CD4-positive, alpha-beta T cell treated with Interleukin-2 at 100 ng/mL for 4 hours (primary cell): ENCODE measurements around the gene MMD2.
"Not testable (repeated sequence)": the region's sequence is repeated elsewhere in the genome, so short reads cannot be mapped to it uniquely, and the experiment has no call there.

Source experiments
- DNase-seq: peaks from one replicate; pipeline ENCODE4 v3.0.0-alpha.2; 2020; ENCODE audit warnings: low spot score

Gene MMD2, protein sequence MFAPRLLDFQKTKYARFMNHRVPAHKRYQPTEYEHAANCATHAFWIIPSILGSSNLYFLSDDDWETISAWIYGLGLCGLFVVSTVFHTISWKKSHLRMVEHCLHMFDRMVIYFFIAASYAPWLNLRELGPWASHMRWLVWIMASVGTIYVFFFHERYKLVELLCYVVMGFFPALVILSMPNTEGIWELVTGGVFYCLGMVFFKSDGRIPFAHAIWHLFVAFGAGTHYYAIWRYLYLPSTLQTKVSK

DNA sequence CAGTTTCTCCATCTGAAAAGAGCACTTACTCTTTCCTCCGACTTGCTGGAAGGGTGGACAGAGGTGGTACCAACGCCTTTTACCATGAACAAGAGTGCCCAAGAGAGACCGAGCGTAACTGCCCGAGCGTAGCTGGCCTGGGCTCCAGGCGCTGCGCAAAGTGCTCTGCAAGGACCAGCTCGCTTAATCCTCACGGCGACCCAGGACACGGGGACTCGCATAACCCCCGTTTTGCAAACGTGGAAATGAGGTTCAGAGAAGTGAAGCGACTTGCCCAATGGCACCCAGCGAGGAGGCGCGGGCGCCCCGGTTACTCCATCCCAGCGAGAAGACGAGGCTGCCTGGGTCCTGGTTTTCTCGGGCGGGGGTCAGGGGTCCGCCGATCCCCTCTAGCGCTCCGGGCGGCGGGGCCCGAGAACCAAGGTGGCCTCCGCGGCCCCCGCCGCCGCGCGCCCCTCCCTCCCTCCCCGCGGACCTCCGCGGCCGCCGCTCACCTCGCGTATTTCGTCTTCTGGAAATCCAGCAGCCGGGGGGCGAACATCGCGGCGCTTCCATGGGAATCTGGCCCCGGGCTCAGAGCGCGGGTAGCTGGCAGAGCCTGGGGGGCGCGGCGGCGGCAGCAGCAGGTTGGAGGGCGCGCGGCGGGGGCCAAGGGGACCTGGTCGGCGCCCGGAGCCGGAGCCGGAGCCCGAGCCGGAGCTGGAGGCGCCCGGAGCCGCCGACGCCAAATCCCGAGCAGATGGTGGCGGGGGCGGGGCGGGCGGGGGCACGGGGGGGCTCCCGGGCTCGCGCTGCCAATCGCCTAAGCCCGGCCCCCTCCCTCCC lies at the start of gene MMD2:
TSS of gene MMD2 (minus strand) at position 711 of the 825 bp plus-strand sequence. CDS start at position 541, 170 bp downstream.
- no peak for DNase-seq

DNA sequence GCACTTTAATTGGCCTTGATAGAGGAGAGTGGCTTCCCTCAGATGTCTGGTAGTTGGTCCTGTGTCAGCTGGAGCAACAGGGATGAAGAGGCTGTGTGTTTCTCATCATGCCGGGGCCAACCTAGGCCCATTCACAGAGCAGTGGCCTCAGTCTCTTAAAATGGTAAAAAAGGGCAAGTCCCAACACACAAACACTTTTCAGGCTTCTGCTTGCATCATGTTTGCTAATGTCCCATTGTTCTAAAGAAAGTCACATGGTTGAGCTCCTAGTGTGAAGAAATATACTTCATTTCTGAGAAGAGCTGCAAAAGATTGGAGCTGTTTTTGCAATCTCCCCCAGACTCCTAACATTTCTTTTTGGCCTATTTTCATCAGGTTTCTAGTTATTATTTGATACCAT lies 46.1 kb upstream of the MMD2 start:
- no peak for DNase-seq

DNA sequence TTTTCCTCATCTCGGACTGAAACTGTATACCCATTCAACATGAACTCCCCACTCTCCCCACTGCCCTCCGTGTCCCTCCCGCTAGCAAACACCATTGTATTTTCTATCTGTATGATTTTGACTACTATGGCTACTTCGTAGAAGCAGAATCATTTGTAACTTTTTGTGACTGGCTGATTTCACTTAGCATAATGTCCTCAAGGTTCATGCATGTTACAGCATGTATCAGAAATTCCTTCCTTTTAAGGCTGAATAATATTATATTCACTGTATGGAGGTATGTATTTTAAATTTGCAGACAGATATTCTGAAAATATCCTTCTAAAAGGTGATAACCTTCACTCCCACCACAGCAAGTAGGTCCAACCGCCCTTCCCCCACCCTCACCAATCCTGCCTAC lies 42.9 kb upstream of the MMD2 start:
- no peak for DNase-seq

DNA sequence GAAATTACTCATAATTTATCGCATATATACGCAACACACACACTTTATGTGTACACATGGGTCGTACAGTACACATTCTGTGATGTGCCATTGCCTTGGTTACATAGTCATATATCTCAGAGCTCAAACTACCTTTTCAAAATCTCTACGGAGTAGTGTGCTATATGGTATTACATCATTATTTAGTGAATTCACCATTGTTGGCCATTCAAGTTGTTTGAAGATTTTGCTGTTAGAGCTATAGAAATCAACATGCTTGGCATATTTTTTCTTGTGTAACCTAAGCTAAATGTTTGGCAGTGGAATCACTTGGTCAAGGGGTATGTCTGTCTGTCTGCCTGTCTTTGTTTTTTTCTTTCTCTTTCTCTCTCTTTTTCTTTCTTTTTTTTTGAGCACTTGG lies 42.0 kb upstream of the MMD2 start:
- DNase-seq: no peak

DNA sequence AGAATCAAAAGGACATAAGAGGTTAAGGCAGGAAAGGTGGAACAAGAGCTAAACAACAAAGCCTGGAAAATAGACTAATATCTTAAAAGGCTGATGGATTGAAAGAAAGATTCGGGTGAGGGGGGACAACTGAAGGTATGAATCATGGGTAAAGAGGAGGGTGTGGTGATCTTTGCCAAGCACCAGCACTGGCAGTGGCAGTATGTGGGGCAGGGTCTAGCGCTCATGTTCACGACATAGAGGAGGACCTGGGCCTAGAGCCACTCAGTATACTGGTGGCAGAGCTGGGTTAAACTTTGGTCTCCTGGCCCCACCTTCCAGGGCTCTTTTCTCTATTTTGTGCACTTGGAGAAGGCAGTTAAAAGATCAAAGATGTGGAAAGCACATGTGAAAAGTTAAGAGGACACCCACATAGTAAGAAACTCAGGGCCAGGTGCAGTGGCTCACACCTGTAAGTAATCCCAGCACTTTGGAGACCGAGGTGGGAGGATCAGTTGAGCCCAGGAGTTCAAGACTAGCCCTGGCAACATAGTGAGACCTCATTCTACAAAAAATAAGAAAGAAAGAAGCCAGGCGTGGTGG lies 40.5 kb upstream of the MMD2 start:
- no peak for DNase-seq

DNA sequence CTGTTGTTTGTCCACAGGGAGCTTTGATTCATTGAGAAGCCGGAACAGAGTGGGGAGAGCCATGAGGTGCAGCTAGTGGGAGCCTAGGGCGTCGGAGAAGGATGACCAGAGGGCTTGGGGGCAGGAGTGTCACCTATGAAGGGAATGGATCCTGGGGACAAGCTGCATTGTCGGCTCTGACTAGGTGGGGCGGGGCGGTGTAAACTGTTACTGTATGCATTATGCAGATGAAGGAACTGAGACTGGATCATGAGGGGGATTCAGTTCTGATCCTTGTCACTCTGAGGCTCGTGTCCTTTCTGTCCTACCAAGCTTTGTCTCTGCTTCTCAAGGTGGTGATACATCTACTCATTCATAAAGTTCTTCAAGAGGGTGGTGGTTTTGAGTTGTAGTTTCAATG lies 39.9 kb upstream of the MMD2 start:
- DNase-seq: no peak

DNA sequence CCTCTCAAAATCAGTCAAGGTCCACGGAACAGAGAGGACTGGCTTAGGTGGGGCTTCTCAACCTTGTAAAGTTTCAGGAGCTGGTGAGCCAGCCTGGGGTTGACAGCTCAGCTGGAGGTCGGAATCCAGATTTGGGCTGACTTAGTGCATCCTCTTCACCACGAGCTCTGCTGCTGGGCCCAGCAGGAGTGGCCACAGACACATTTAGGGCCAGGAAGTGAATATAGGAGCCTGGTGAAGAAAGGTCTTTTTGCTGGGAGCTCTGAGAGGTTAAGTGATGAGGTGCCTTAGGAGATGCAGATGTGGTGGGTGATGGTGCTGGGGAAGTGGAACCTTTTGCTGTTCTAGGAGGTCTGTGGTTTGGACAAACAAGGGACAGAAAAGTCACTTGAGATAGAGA lies 39.3 kb upstream of the MMD2 start:
- DNase-seq: no peak

DNA sequence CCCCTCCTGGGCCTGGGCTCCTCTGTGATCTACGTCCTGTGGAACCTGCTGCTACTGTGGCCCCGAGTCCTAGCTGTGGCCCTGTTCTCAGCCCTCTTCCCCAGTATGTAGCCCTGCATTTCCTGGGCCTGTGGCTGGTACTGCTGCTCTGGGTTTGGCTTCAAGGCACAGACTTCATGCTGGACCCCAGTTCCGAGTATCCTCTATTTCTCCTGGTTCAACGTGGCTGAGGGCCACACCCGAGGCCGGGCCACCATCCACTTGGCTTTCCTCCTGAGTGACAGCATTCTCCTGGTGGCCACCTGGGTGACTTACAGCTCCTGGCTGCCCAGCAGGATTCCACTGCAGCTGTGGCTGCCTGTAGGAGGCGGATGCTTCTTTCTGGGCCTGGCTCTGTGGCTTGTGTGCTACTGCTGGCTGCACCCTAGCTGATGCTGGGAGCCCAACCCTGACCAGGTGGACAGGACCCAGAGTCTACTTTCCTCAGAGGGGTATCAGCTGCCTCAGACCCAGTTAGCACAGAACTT lies 37.8 kb upstream of the MMD2 start:
- no peak for DNase-seq

DNA sequence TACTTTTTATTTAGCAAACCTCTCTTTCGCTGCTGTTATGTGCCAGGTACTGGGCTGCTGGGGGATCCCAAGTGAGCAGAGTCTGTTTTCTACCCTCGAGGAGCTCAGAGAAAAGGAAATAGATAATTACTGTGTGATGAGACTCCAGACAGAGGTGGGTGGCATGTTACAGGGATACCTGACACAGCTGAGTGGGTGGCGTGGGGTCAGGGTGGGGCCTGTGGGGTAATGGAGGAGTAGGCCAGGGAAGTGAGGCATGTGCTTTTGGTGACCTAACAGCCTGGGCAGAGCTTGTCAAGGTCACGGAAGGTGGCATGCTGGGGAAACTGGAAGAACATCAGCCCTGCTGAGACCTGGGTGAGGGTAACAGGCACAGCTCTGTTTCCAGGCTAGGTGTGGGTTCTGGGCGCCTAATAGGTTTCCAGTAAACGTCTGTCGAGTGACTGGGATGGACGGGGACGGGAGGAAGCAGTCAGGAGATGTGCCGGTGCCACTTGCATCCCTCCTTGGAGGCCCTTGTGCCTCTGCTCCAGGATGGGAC lies 36.5 kb upstream of the MMD2 start:
- no peak for DNase-seq

DNA sequence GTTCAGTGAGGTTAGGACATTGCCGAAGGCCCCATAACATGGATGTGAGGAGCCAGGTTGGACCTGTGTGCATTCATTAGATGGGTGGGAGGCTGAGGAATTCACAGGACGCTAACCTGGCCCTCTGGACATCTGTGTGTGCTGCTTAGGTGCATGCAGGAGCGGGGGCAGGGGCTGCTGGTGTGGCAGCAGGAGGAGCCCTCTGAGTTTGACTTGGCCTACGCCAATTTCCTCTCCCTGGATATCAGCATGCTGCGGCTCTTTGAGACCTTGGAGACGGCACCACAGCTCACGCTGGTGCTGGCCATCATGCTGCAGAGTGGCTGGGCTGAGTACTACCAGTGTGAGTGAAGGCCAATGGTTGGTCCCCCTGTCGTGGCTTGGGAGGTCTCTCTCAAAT lies 34.5 kb upstream of the MMD2 start:
- DNase-seq: no peak

DNA sequence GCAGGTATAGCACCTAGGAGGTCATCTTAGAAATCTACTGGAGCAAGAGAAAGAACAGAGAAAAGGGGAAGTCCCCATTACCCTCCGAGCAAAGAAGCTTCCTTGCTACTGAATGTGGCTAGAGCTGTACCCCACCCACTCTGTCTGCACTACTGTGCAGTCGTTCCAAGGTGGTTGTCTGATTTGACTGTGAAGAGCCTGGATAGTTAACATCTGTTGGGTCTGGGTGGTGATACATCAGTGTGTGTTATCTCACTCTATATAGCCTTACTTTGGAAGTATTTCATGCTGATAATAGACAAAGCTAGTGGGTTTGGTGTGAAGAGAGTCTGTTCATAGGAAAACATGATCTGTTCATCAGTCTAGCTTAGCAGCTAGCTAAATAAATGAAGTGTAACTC lies 23.8 kb upstream of the MMD2 start:
- DNase-seq: not testable (repeated sequence)

DNA sequence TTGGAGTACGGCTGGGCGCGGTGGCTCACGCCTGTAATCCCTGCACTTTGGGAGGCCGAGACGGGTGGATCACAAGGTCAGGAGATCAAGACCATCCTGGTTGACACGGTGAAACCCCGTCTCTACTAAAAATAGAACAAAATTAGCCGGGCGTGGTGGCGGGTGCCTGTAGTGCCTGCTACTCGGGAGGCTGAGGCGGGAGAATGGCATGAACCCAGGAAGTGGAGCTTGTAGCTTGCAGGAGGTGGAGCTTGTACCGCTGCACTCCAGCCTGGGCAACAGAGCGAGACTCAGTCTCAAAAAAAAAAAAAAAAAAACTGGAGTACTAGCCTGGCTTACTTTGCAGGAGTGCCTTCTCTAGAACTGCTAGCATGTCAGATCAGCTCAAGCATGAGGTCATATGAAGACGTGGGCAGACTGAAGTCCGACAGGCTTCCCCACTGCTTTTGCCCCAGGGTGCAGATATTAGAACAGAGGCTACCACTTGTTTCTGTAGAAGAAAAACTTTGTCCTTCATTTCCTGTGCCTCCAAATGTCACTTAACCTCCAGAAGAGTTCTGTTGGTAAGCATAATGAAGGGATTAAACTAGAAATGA lies 22.4 kb upstream of the MMD2 start:
- not testable (repeated sequence) for DNase-seq

DNA sequence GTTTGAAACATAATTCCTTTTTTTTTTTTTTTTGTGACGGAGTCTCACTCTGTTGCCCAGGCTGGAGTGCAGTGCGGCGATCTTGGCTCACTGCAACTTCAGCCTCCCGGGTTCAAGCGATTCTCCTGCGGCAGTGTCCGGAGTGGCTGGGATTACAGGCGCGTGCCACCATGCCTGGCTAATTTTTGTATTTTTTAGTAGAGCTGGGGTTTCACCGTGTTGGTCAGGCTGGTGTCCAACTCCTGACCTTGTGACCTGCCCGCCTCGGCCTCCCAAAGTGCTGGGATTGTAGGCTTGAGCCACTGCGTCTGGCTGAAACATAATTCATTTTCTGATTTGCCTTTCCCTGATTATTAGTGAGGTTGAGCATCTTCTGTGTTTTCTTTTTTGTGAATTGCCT lies 16.6 kb upstream of the MMD2 start:
- not testable (repeated sequence) for DNase-seq

DNA sequence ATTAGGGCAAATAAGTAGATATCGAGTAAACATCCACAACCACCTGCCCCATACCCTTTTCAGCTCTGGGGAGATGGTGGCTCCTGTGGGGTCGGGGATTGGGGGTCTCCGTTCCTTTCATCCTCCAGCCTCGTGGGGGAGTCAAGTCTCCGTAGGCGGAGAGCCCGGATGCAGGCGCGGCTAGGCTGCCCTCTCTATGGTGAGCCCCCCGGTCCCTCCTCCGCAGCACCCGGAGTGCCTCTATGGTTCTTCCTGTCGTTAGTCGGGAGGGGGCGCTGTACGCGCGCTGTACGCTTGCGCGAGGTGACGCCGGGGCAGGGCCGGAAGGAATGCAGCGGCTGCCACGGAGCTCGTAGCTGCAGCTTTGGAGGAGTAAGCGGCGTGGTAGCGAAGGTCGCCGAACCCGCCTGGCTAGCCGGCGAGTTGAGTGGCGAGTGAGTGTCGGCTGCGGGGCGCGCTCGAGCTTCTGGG lies 14.8 kb upstream of the MMD2 start:
- DNase-seq: peak; percentile 94

DNA sequence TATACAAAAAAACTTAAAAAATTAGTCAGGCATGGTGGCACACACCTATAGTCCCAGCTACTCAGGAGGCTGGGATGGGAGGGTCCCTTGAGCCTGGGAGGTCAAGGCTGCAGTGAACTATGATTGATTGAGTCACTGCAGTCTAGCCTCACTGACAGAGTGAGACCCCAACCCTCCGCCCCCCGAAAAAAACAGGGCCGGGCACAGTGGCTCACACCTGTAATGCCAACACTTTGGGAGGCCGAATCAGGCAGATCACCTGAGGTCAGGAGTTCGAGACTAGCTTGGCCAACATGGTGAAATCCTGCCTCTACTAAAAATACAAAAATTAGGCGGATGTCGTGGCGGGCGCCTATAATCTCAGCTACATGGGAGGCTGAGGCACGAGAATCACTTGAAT lies 13.5 kb upstream of the MMD2 start:
- not testable (repeated sequence) for DNase-seq

DNA sequence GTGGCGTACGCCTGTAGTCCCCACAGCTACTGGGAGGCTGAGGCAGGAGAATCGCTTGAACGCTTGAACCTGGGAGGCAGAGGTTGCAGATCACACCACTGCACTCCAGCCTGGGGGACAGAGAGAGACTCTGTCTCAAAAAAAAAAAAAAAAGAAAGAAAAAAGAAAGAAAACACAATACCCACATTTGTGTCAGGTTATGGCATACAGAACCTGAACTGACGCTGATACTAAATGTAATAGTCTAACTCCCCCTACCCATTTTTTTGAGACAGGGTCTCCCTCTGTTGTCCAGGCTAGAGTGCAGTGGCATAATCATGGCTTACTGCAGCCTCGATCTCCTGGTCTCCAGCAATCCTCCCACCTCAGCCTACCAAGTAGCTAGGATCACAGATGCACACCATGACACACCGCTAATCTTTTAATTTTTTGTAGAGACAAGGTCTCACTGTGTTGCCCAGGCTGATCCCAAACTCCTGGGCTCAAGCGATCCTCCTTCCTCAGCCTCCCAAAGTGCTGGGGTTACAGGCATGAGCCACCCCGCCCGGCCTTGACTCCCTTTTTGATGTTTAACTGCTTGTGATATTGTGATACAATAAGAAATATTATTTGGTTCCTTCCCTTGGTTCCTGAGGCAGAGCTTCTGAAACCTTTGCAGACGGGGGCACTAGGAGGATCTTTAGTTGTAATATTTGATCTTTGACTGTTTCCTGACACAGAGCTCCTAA lies 6.5 kb upstream of the MMD2 start:
- DNase-seq: no peak

DNA sequence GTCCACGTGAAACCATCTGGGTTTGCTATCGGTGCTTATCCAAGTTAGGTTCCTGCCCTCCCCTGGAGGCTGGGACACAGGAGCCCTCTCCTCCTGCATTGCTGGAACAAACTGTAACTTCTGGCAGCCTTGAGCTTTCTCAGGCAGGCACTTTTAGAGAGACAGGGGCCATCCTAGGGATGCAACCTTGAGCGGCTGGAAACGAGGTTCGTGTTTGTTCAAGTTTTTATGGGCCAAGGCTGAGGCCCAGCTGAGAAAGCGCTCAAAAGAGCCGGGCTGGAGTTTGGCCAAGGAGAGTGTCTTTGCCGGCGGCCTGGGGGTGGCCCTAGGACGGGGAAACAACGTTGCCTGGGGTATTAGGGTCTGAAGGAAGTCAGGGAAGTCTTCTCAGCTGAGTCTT lies 5.5 kb upstream of the MMD2 start:
- no peak for DNase-seq

DNA sequence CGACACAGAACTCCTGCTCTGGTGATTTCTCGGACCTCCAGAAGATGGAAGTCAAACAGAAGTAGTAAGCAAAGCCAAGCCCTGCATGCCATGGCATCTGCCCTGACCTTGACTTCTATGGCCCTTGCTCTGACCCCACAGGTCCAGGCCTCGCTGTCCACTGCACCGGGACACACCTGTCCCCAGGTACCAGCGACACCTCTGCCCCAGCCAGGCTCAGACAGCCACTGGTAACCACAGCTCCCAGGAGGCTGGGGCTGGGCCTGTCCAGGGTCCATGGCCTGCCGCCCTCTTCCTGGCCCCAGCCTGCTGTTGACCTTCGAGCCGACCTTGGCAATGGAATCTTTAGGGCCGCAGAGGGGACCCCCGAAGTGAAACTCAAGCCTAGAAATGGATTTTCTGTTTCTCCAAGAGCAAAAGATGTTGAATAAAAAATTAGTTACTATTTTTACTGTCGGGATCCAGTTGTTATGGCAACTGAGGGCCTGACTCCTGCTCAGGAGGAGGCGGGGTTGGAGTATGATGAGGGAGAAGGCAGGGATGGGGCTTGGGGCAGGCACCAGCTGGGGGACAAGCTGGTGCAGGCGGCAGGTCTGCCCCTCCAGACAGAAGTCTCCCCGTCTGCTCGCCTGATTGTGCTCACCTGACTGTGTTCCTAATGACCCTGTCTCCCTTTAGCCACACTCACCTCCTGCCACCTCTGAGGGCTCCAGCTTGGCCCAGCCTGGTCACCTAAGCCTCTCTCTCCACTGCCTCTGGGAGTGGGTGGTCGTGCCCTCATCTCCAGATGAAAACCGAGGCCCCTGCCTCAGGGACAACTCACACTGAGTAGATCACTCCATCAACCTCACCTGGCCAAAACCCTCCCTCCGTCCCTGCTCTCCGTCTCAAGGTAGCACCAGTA lies 4.1 kb upstream of the MMD2 start:
- no peak for DNase-seq

DNA sequence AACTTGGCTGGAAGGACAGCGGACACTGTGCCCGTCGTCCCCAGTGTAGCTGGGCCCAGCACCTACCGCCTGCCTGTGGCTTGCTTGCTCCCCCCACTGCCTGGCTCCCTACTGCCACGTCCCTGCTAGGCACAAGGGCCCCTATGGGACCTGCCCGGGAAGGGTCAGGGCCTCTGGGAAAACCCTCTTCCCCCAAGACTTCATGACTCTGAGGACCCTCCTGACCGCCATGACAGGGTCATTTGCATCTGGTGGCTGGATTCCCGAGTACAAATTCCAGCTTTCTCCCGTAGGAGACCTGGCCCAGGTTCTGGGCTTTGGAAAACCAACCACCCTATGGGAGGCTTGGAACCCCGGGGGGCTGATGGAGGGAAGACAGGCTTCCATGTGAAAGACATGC lies 1.4 kb upstream of the MMD2 start:
- DNase-seq: no peak

DNA sequence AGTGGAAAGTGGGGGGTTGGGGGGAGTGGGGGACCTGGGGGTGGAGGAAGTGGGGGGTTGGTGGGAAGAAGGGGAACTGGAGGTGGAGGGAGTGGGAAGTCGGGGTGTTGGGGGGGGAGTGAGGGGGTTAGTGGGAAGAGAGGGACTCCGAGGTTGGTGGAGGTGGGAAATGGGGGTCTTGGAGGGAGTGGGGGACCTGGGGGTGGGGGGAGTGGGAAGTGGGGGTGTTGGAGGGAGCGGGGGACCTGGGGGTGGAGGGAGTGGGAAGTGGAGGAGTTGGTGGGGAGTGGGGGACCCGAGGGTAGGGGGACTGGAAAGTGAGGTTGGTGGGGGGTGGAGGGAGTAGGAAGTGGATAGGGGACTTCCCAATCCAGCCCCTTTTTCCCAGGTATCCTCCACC lies 906 bp upstream of the MMD2 start:
- no peak for DNase-seq

DNA sequence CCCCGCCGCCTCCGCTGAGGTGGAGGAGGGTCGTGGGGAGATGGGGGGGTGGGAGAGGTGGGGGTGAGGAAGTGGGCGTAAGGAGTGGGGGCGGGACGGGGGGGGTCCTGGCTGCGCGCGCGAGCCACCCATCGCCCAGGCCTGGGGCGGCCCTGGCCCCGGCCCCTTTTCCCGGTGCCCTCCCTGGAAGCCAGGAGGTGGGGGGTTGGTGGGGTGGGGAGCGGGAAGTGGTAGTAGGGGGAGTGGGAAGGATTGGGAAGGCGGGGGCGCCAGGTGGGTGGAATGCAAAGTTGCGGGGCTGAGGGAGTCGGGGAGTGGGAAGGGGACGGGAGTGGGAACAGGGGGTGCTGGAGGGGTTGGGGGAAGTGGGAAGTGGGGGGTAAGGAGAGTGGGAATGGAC lies 319 bp upstream of the MMD2 start:
- no peak for DNase-seq
